ENCODE results near the gene B4GALT2. TPM values are rescaled to one million over a fixed set of nuclear protein-coding genes. Genes with fewer than 3 reads are reported as not detected.
A peak's percentile ranks its signal among the peaks of the same experiment; 100 is the strongest.

B4GALT2 gene
- total and polyA plus RNA-seq, 10 of the 15 experiments (the other 5 are each of a cell fraction or from before 2014, with no cell fraction given), result 0.98 to 61.0 (median 23.4) TPM

DNA sequence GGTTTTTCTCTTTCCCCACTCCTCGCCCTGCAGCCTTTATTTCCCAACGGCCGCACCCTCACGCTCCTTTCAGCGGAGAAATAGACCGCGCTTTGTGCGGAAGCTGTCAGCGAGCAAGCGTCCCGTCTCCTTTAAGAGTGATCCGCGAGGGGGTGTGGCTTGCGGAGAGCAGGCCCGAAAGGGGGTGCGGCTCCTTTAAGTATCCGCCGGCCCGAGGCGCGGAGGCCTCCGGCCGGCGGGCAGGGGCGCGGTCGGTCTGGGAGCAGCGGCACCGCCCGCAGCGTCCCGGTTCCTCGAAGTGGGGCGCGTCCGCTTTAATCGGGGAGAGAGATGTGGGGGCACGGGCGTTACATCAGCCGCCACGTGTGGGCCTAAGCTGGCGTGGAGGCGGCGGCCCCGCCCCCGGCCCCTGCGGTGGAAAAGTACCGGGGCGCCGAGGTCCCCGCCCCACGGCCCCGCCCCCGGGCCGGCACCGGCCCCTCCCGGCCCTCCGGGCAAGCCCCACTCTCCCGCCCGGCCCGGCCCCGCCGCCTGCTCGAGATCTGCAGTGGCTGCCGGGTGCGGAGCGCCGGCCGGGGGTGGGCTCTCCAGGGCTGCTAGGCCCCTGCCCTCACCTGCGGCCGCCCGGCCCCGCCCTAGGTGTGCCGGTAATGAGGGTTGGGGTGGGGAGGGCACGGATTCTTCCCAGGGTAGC, 51.0 kb downstream of the B4GALT2 start (continued):
- TF ChIP-seq RCOR1 (conservative IDR thresholded peaks at IDR 0.05; ENCODE audit: low read depth, low read length), result no peak; the same call in 1 of the 2 replicates
- no peak for TF ChIP-seq SKIL (IDR thresholded peaks at IDR 0.05; ENCODE audit: low read depth, poor library complexity, severe bottlenecking)
- TF ChIP-seq ZSCAN29 (IDR thresholded peaks at IDR 0.05), result no peak
- no peak for TF ChIP-seq NFYA (IDR thresholded peaks at IDR 0.05; ENCODE audit: borderline replicate concordance, low read depth, low read length)
- peak; percentile 65 for TF ChIP-seq KLF5 (IDR thresholded peaks at IDR 0.05; ENCODE audit: partially characterized antibody)
- no peak for TF ChIP-seq CBFB (IDR thresholded peaks at IDR 0.05; ENCODE audit: low read depth)
- TF ChIP-seq HDAC2 (IDR thresholded peaks at IDR 0.05), result no peak; the same call in 1 of the 2 replicates
- no peak for TF ChIP-seq SUPT20H (IDR thresholded peaks at IDR 0.05; ENCODE audit: borderline replicate concordance, control insufficient read depth, low read depth, low read length)
- peak; percentile 35 for TF ChIP-seq SP1 (IDR thresholded peaks at IDR 0.05; ENCODE audit: low read depth, low read length)
- TF ChIP-seq KDM1A (IDR thresholded peaks at IDR 0.05; ENCODE audit: borderline replicate concordance), result no peak
- TF ChIP-seq SREBF2 (IDR thresholded peaks at IDR 0.05; ENCODE audit: low read length), result no peak
- no peak for TF ChIP-seq PAX8 (IDR thresholded peaks at IDR 0.05)
- peak; percentile 62 for TF ChIP-seq POLR2A (IDR thresholded peaks at IDR 0.05; ENCODE audit: low read depth, low read length)
- no peak for TF ChIP-seq NFIC (IDR thresholded peaks at IDR 0.05; ENCODE audit: low read depth, low read length)
- TF ChIP-seq BHLHE40 (IDR thresholded peaks at IDR 0.05; ENCODE audit: borderline replicate concordance in 1 of 2, low read depth in 2 of 2, low read length in 1 of 2), result peak; percentile 46 to 88; a peak in 3 of 4 replicates
- TF ChIP-seq EGR1 (IDR thresholded peaks at IDR 0.05; ENCODE audit: borderline replicate concordance in 1 of 2, low read depth in 2 of 2, low read length in 2 of 2), result peak in 1 of 2 experiments; percentile 7; a peak in 2 of 3 replicates
- TF ChIP-seq ZZZ3 (IDR thresholded peaks at IDR 0.05; ENCODE audit: control insufficient read depth, insufficient read length, low read depth), result no peak
- TF ChIP-seq NR2C2 (IDR thresholded peaks at IDR 0.05; ENCODE audit: borderline replicate concordance, control insufficient read depth, insufficient read length, low read depth), result no peak
- no peak for TF ChIP-seq ETV6 (conservative IDR thresholded peaks at IDR 0.05 in 1 of 2, IDR thresholded peaks at IDR 0.05 in 1 of 2; ENCODE audit: borderline replicate concordance in 1 of 2, low read depth in 1 of 2)
- TF ChIP-seq POLR2AphosphoS5 (IDR thresholded peaks at IDR 0.05; ENCODE audit: low read length), result peak; percentile 43; the same call in 1 of the 2 replicates
- TF ChIP-seq YBX1 (IDR thresholded peaks at IDR 0.05), result no peak
- TF ChIP-seq RAD21 (IDR thresholded peaks at IDR 0.05; ENCODE audit: insufficient read depth, low read depth, low read length), result no peak
- TF ChIP-seq, protein P1, sequence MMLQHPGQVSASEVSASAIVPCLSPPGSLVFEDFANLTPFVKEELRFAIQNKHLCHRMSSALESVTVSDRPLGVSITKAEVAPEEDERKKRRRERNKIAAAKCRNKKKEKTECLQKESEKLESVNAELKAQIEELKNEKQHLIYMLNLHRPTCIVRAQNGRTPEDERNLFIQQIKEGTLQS (IDR thresholded peaks at IDR 0.05; ENCODE audit: borderline replicate concordance, extremely low read depth, low read depth, low read length), result no peak
- TF ChIP-seq RUNX3 (IDR thresholded peaks at IDR 0.05; ENCODE audit: low read length), result peak; percentile 48
- TF ChIP-seq CHD4 (IDR thresholded peaks at IDR 0.05), result no peak
- TF ChIP-seq NKRF (conservative IDR thresholded peaks at IDR 0.05), result peak; percentile 79
- no peak for TF ChIP-seq FOXM1 (IDR thresholded peaks at IDR 0.05; ENCODE audit: low read depth, low read length)
- TF ChIP-seq BACH1 (IDR thresholded peaks at IDR 0.05; ENCODE audit: borderline replicate concordance), result 0 out of 2 replicates have a peak, but pooled peaks have one; percentile 17
- no peak for TF ChIP-seq ESRRA (IDR thresholded peaks at IDR 0.05; ENCODE audit: low read length)

All from GM12878 (cell line).